Type B pancreatic cell (in vitro differentiated cells): ENCODE results near the gene POU6F2. TPM values are rescaled to one million over a fixed set of nuclear protein-coding genes. Genes with fewer than 3 reads are reported as not detected.

Experiments
- DNase-seq: peaks from one replicate; pipeline ENCODE4 v3.0.0; 2021; ENCODE audit warnings: mixed read lengths; ENCODE audit not compliant: unreplicated experiment; ENCODE audit errors: extremely low spot score
- H3K27ac Mint-ChIP-seq: 2 replicates; pipeline ENCODE4 v1.8.0; 2021; ENCODE audit warnings: mild to moderate bottlenecking, mixed read lengths
- H3K27me3 Mint-ChIP-seq: 2 replicates; pipeline ENCODE4 v1.8.0; 2021; ENCODE audit warnings: mixed read lengths
- H3K36me3 Mint-ChIP-seq: 2 replicates; pipeline ENCODE4 v1.8.0; 2021; ENCODE audit warnings: mixed read lengths
- H3K4me1 Mint-ChIP-seq: one replicate; pipeline ENCODE4 v1.8.0; 2021; ENCODE audit warnings: mixed read lengths; ENCODE audit not compliant: unreplicated experiment
- H3K4me3 Mint-ChIP-seq: 2 replicates; pipeline ENCODE4 v1.8.0; 2021; ENCODE audit warnings: mild to moderate bottlenecking, mixed read lengths
- H3K9me3 Mint-ChIP-seq: 2 replicates; pipeline ENCODE4 v1.8.0; 2021; ENCODE audit warnings: mixed read lengths
- CTCF ChIP-seq: fragments of 200-600 bp; sonication (generic); conservative IDR thresholded peaks from 2 replicates; pipeline ENCODE4 v1.5.0; 2021; ENCODE audit warnings: antibody characterized with exemption, mild to moderate bottlenecking
- total RNA-seq: library from RNA; stranded (reverse); gene quantifications from 2 replicates; pipeline ENCODE4 v1.2.1, GENCODE V29; 2021; ENCODE audit warnings: low replicate concordance

The POU6F2 gene
- total RNA-seq, 1 donor from 2014 or later, result 1.4 TPM

- Mint-ChIP-seq H3K4me3 (no peak overlapping the region), H3K9me3 (no peaks in the 10 kb centered on the region), H3K4me1 (peaks cover 6% of the 10 kb centered on the region), H3K36me3 (no peaks in the 10 kb centered on the region), H3K27me3 (peaks cover 33% of the 10 kb centered on the region), H3K27ac (no peak overlapping the region)
- TF ChIP-seq CTCF, result no peak
- DNase-seq, result no peak
Observed at GRCh38 chr7:39310699-39311098, 333.0 kb downstream of the POU6F2 start.

- H3K4me1 Mint-ChIP-seq, result peaks cover 6% of the 10 kb centered on the region
- no peaks in the 10 kb centered on the region for H3K9me3 Mint-ChIP-seq
- no peaks in the 10 kb centered on the region for H3K36me3 Mint-ChIP-seq
- H3K27ac Mint-ChIP-seq, result no peak overlapping the region
- no peak for TF ChIP-seq CTCF
- no peak overlapping the region for H3K4me3 Mint-ChIP-seq
- DNase-seq, result no peak
- peaks cover 36% of the 10 kb centered on the region for H3K27me3 Mint-ChIP-seq
Observed at GRCh38 chr7:39312254-39312989, 334.7 kb downstream of the POU6F2 start.

GRCh38 chr7:39313376-39313775 is 335.7 kb downstream of the POU6F2 start:
- Mint-ChIP-seq H3K4me1 (peaks cover 6% of the 10 kb centered on the region), H3K9me3 (no peaks in the 10 kb centered on the region), H3K27ac (no peak overlapping the region), H3K36me3 (no peaks in the 10 kb centered on the region), H3K27me3 (peaks cover 36% of the 10 kb centered on the region), H3K4me3 (no peak overlapping the region)
- TF ChIP-seq CTCF, result no peak
- no peak for DNase-seq

GRCh38 chr7:39313974-39314373 is 336.3 kb downstream of the POU6F2 start:
- Mint-ChIP-seq H3K36me3 (no peaks in the 10 kb centered on the region), H3K4me1 (peaks cover 6% of the 10 kb centered on the region), H3K27me3 (peaks cover 36% of the 10 kb centered on the region), H3K27ac (no peak overlapping the region), H3K9me3 (no peaks in the 10 kb centered on the region), H3K4me3 (no peak overlapping the region)
- no peak for TF ChIP-seq CTCF
- DNase-seq, result no peak

GRCh38 chr7:39317107-39317506 is 339.4 kb downstream of the POU6F2 start:
- Mint-ChIP-seq H3K36me3 (no peaks in the 10 kb centered on the region), H3K4me3 (no peak overlapping the region), H3K4me1 (peaks cover 6% of the 10 kb centered on the region), H3K9me3 (no peaks in the 10 kb centered on the region), H3K27me3 (peaks cover 28% of the 10 kb centered on the region), H3K27ac (no peak overlapping the region)
- no peak for TF ChIP-seq CTCF
- DNase-seq, result no peak
